K562 (cell line): Measurements from ENCODE around the gene MARCHF5. TPM values are rescaled to one million over a fixed set of nuclear protein-coding genes. Genes with fewer than 3 reads are reported as not detected.

Experiments
- COPS2 ChIP-seq: fragments of 450-650 bp; conservative IDR thresholded peaks from 2 replicates; pipeline ENCODE4 v1.6.1; 2016; ENCODE audit warnings: mild to moderate bottlenecking, moderate library complexity
- E2F3 ChIP-seq: fragments of 250-450 bp; sonication (Bioruptor Pico); IDR thresholded peaks from 2 replicates; pipeline ENCODE4 v1.4.0; 2020; ENCODE audit warnings: mild to moderate bottlenecking
- ETS1 ChIP-seq: conservative IDR thresholded peaks from 2 replicates; pipeline ENCODE4 v1.6.1; 2011; ENCODE audit warnings: low read depth, mild to moderate bottlenecking, low read length; ENCODE audit not compliant: control insufficient read depth
- ZBTB40 ChIP-seq, 2 experiments: fragments of 450-650 bp in 1 of 2; sonication (generic) in 1 of 2; formaldehyde crosslinking in 1 of 2; IDR thresholded peaks; 2 replicates each; pipeline versions ENCODE4 v1.7.1 to v1.9.0; 2016 to 2022; ENCODE audit warnings: inconsistent platforms in 1 of 2, mild to moderate bottlenecking in 1 of 2, missing genetic modification reagents in 1 of 2
- polyA plus RNA-seq, 8 experiments: library from polyadenylated mRNA; depleted of rRNA in 4 of 8; stranded (reverse) in 5 of 8; unstranded in 3 of 8; fragments of >200 nt; fragmentation: Nextera tagmentation in 2 of 8; fragmentation: Illumina TruSeq in 1 of 8; extraction: Ambion mirVana in 2 of 8; extraction: Trizol in 1 of 8; gene quantifications; 2 replicates each; pipeline versions ENCODE4 v1.2.1 to v1.2.3, GENCODE V29; 2011 to 2014; ENCODE audit warnings: inconsistent platforms in 1 of 8, missing spikeins in 1 of 8
- total RNA-seq, 7 experiments: library from RNA; depleted of rRNA in 6 of 7; stranded (reverse); fragments of >200 nt in 6 of 7; fragmentation: Illumina TruSeq in 2 of 7; extraction: Trizol in 2 of 7; gene quantifications; 2 replicates each; pipeline versions ENCODE4 v1.2.1 to v1.2.3, GENCODE V29; 2011 to 2021; ENCODE audit warnings: low replicate concordance in 1 of 7

Gene MARCHF5
- total and polyA plus RNA-seq, 9 of the 15 experiments (the other 6 are each of a cell fraction or from before 2014, with no cell fraction given): 3.4 to 27.2 (median 11.5) TPM

- TF ChIP-seq ZBTB40 (IDR thresholded peaks at IDR 0.05) (no peak), ZBTB40 (CRISPR knock-in tag; IDR thresholded peaks at IDR 0.05) (no peak), COPS2 (no peak), E2F3 (CRISPR knock-in tag) (no peak), ETS1 (no peak)
Measured at GRCh38 chr10:92328993-92329392, 38.0 kb downstream of the MARCHF5 start (continued).
